Hepatocyte (in vitro differentiated cells): ENCODE measurements around the gene PCDHA11.

Experiments
- EZH2 ChIP-seq: fragments of 200-600 bp; sonication (generic); IDR thresholded peaks from 2 replicates; pipeline ENCODE4 v1.6.1; 2016; ENCODE audit warnings: antibody characterized with exemption, mild to moderate bottlenecking, borderline replicate concordance
- TF ChIP-seq, protein P1 (sequence below): fragments of 200-600 bp; sonication (generic); IDR thresholded peaks from 2 replicates; pipeline ENCODE4 v1.5.1; 2016; ENCODE audit warnings: antibody characterized with exemption, mild to moderate bottlenecking; ENCODE audit not compliant: poor library complexity

DNA sequence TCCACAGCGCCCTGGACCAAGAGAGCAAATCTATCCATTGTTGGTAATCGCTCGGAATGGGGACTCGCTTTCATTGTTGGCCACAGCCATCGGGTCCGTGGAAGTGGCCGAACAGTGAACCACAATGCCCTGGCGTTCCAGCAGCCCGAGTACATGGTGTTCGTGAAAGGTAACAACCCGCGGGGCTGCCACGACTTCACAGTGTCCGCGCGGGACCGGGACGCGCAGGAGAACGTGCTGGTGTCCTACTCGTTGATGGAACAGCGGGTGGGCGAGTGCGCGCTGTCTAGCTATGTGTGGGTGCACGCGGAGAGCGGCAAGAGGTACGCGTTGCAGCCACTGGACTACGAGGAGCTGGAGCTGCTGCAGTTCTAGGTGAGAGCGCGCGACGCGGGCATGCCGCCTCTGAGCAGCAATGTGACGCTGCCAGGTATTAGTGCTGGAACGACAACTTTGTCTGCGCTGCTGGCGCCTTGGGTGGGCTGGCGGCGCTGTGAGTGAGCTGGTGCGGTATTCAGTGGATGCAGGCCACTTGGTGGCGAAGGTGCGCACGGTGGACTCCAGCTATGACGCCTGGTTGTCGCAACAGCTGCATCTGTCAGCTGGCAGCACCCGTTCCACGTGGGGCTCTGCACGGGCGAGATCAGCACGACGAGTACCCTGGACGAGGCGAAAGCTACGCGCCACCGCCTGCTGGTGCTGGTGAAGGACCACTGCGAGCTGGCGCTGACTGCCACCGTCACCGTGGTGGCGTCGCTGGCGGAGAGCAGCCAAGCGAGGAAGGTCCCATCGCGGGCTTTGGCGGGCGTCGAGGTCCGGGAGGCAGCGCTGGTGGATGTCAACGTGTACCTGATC, 6.1 kb upstream of the PCDHA11 start:
- TF ChIP-seq, protein P1, sequence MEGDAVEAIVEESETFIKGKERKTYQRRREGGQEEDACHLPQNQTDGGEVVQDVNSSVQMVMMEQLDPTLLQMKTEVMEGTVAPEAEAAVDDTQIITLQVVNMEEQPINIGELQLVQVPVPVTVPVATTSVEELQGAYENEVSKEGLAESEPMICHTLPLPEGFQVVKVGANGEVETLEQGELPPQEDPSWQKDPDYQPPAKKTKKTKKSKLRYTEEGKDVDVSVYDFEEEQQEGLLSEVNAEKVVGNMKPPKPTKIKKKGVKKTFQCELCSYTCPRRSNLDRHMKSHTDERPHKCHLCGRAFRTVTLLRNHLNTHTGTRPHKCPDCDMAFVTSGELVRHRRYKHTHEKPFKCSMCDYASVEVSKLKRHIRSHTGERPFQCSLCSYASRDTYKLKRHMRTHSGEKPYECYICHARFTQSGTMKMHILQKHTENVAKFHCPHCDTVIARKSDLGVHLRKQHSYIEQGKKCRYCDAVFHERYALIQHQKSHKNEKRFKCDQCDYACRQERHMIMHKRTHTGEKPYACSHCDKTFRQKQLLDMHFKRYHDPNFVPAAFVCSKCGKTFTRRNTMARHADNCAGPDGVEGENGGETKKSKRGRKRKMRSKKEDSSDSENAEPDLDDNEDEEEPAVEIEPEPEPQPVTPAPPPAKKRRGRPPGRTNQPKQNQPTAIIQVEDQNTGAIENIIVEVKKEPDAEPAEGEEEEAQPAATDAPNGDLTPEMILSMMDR = no peak
- no peak for TF ChIP-seq EZH2
